T-helper 2 cell treated with Interferon-gamma antibody and Interleukin-4, amounts not matched to agents 5 μg/mL and 100 μg/mL, for 36 hours (primary cell): ENCODE data around the gene UVRAG.

ENCODE experiments used
- DNase-seq: peaks from one replicate; pipeline ENCODE4 v3.0.0; 2021; ENCODE audit warnings: low spot score
- H3K27ac Mint-ChIP-seq: one replicate; pipeline ENCODE4 v1.8.0; 2021; ENCODE audit warnings: mild to moderate bottlenecking, mixed read lengths
- H3K27me3 Mint-ChIP-seq: one replicate; pipeline ENCODE4 v1.8.0; 2021; ENCODE audit warnings: low read depth, mixed read lengths
- H3K36me3 Mint-ChIP-seq: one replicate; pipeline ENCODE4 v1.8.0; 2021; ENCODE audit warnings: low read depth, mixed read lengths
- H3K4me1 Mint-ChIP-seq: one replicate; pipeline ENCODE4 v1.8.0; 2021; ENCODE audit warnings: low read depth, mixed read lengths
- H3K4me3 Mint-ChIP-seq: one replicate; pipeline ENCODE4 v1.8.0; 2022; ENCODE audit warnings: mild to moderate bottlenecking, moderate library complexity, mixed read lengths
- H3K9me3 Mint-ChIP-seq: one replicate; pipeline ENCODE4 v1.8.0; 2021; ENCODE audit warnings: mixed read lengths

Gene UVRAG

GRCh38 chr11:75778962-75779361, 36.0 kb upstream of the UVRAG start:
- Mint-ChIP-seq H3K4me1 (peaks cover 18% of the 10 kb centered on the region), H3K4me3 (no peak overlapping the region), H3K9me3 (no peaks in the 10 kb centered on the region), H3K27me3 (no peaks in the 10 kb centered on the region), H3K36me3 (no peaks in the 10 kb centered on the region), H3K27ac (no peak overlapping the region)
- DNase-seq: no peak

DNA sequence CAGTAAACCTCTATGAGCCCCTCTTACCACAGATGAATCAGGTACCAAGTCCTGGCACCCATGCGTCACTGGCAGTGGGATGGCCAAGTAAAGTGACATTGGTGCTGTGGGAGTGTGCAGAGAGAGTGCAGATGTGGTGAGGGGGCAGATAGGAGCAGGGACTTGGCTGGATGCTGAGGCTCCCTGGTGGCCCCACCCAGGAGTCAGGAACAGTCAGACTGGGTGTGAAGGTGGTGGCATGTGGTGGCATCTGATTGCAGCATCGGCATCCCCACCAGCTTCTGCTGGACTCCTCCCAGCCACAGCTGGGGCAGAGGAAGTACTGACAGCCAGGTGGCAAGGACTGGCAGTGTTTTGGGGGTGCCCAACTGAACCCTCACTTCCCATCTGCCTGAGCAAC, 35.0 kb upstream of the UVRAG start:
- Mint-ChIP-seq H3K9me3 (no peaks in the 10 kb centered on the region), H3K27ac (no peak overlapping the region), H3K4me1 (peaks cover 18% of the 10 kb centered on the region), H3K36me3 (no peaks in the 10 kb centered on the region), H3K4me3 (no peak overlapping the region), H3K27me3 (no peaks in the 10 kb centered on the region)
- no peak for DNase-seq

GRCh38 chr11:75780888-75781287, 34.1 kb upstream of the UVRAG start:
- Mint-ChIP-seq H3K27me3 (no peaks in the 10 kb centered on the region), H3K4me1 (peaks cover 18% of the 10 kb centered on the region), H3K9me3 (no peaks in the 10 kb centered on the region), H3K4me3 (no peak overlapping the region), H3K27ac (no peak overlapping the region), H3K36me3 (no peaks in the 10 kb centered on the region)
- DNase-seq: no peak

DNA sequence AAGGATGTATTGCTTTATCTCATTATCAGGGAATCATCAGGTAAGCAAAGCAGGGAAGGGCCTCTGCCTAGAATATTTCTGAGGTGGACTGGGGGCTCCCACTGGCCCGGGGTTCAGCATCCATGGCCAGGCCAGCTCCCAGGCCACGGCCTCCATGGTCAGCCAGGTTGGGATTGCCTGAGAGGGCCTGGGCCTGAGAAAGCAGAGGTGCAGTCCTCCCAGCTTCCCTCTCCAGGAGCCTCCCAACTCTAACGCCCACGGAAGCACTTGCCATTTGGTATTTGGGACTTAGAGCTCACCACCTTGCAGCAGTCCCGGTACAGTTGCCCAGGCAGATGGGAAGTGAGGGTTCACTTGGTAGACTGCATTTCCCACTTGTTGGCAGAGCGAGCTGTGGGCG, 33.7 kb upstream of the UVRAG start:
- Mint-ChIP-seq H3K4me1 (peaks cover 18% of the 10 kb centered on the region), H3K27ac (no peak overlapping the region), H3K4me3 (no peak overlapping the region), H3K36me3 (no peaks in the 10 kb centered on the region), H3K9me3 (no peaks in the 10 kb centered on the region), H3K27me3 (no peaks in the 10 kb centered on the region)
- DNase-seq: no peak

- H3K4me3 Mint-ChIP-seq: no peak overlapping the region
Observed at GRCh38 chr11:75781831-75782230, 33.2 kb upstream of the UVRAG start.

GRCh38 chr11:75782540-75783263, 32.3 kb upstream of the UVRAG start:
- no peaks in the 10 kb centered on the region for H3K36me3 Mint-ChIP-seq
- H3K27me3 Mint-ChIP-seq: no peaks in the 10 kb centered on the region

More at GRCh38 chr11:75781831-75782230, 33.2 kb upstream of the UVRAG start:
- no peaks in the 10 kb centered on the region for H3K27me3 Mint-ChIP-seq
- H3K27ac Mint-ChIP-seq: no peak overlapping the region
- peaks cover 17% of the 10 kb centered on the region for H3K4me1 Mint-ChIP-seq
- H3K9me3 Mint-ChIP-seq: no peaks in the 10 kb centered on the region
- no peaks in the 10 kb centered on the region for H3K36me3 Mint-ChIP-seq
- DNase-seq: no peak

DNA sequence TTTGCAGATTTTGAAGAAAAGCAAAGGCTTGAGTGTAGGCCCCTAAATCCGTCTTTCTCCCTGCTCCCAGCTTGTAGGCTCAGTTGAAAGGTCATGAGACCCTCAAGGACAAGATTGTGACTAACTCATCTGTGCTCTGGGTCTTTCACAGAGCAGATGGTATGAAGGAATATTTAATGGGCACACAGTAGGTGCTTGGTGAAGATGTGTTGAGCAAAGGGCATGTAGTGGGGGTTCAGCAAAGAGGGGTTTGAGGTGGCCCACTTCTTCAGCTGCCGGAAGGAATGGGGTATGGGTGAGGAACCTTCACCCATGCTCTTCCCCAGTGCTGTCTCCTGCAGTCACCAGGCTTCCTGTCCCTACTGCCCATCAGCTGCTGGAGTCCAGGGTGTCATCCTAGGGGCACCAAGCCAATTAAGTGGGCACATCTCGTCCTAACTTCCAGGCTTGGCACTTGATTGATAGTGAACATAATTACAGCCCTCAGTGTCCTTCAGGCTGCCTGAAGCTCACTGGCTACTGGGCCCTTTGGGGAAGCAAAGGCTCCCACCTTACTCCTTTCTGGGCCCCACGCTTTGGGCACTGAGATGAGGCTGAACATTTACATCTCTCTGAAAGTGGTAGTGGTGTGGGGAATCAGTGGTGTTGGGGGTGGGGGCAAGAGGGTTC, 31.5 kb upstream of the UVRAG start:
- Mint-ChIP-seq H3K9me3 (no peaks in the 10 kb centered on the region), H3K4me1 (peaks cover 2% of the 10 kb centered on the region), H3K4me3 (no peak overlapping the region), H3K27me3 (no peaks in the 10 kb centered on the region), H3K27ac (no peak overlapping the region), H3K36me3 (no peaks in the 10 kb centered on the region)
- no peak for DNase-seq

More at GRCh38 chr11:75782540-75783263, 32.3 kb upstream of the UVRAG start:
- no peak for DNase-seq
- no peak overlapping the region for H3K4me3 Mint-ChIP-seq
- peaks cover 8% of the 10 kb centered on the region for H3K4me1 Mint-ChIP-seq
- no peak overlapping the region for H3K27ac Mint-ChIP-seq
- no peaks in the 10 kb centered on the region for H3K9me3 Mint-ChIP-seq

GRCh38 chr11:75784085-75784478, 30.9 kb upstream of the UVRAG start:
- no peak overlapping the region for H3K27ac Mint-ChIP-seq
- peaks cover 2% of the 10 kb centered on the region for H3K4me1 Mint-ChIP-seq
- H3K36me3 Mint-ChIP-seq: no peaks in the 10 kb centered on the region
- H3K9me3 Mint-ChIP-seq: no peaks in the 10 kb centered on the region
- H3K4me3 Mint-ChIP-seq: no peak overlapping the region
- no peak for DNase-seq
- no peaks in the 10 kb centered on the region for H3K27me3 Mint-ChIP-seq

GRCh38 chr11:75784506-75784905, 30.5 kb upstream of the UVRAG start:
- Mint-ChIP-seq H3K27ac (no peak overlapping the region), H3K9me3 (no peaks in the 10 kb centered on the region), H3K4me1 (peaks cover 2% of the 10 kb centered on the region), H3K36me3 (no peaks in the 10 kb centered on the region), H3K4me3 (no peak overlapping the region), H3K27me3 (no peaks in the 10 kb centered on the region)
- DNase-seq: no peak

DNA sequence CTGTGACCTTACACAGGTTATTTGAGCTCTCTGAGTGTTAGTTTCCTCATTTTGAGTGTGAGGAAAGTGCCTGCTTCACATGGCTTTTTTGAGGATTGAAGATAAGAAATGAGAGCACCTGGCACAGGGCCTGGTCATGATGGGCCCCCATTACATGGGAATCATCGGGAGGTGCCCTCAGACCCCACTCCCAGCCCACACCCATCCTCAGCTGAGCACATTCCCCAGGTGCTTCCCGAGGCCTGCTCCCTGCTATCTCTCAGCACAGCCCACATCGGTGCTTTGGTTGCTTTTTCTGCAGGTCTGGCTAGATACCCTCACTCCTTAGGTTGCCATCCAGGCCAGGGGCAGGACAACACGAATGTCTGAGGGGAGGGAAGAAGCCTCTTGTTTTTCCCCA, 29.8 kb upstream of the UVRAG start:
- H3K4me3 Mint-ChIP-seq: no peak overlapping the region
- no peaks in the 10 kb centered on the region for H3K36me3 Mint-ChIP-seq
- no peaks in the 10 kb centered on the region for H3K4me1 Mint-ChIP-seq
- H3K9me3 Mint-ChIP-seq: no peaks in the 10 kb centered on the region
- DNase-seq: no peak
- H3K27ac Mint-ChIP-seq: no peak overlapping the region
- H3K27me3 Mint-ChIP-seq: no peaks in the 10 kb centered on the region

DNA sequence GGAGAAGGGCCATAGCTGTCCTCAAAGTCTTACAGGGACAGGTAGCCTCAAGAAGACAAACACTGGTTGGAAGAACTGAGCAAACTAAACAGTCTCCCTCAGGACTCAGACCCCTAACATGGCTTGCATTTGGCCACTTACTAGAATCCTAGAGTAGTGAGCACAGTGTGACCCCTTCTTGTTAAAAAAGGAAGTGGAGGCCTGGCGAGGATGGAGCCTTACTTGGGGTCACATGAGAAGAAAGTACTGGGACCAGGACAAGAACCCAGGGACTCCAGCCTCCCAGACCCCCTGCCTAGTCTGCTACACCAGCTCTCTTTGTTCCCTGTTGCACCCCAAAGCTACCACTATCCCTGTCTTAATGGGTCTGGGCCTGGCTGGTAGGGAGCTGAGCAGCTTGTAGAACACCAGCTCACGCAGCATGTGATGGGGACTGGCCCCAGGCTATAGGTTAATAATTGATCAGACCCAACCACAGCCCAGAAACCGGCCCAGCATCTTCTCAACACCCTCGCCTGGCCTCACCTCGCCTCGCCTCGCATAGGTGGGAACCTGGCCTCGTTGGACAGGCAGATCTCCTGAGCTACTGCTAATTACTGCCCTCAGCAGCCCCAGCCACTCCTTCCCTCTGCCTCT, 28.8 kb upstream of the UVRAG start:
- no peaks in the 10 kb centered on the region for H3K27me3 Mint-ChIP-seq
- no peak for DNase-seq
- no peak overlapping the region for H3K27ac Mint-ChIP-seq
- H3K9me3 Mint-ChIP-seq: no peaks in the 10 kb centered on the region
- no peaks in the 10 kb centered on the region for H3K4me1 Mint-ChIP-seq
- H3K4me3 Mint-ChIP-seq: no peak overlapping the region
- H3K36me3 Mint-ChIP-seq: no peaks in the 10 kb centered on the region

- no peaks in the 10 kb centered on the region for H3K27me3 Mint-ChIP-seq
- no peak for DNase-seq
- no peak overlapping the region for H3K27ac Mint-ChIP-seq
- H3K36me3 Mint-ChIP-seq: no peaks in the 10 kb centered on the region
- H3K9me3 Mint-ChIP-seq: no peaks in the 10 kb centered on the region
- no peak overlapping the region for H3K4me3 Mint-ChIP-seq
- no peaks in the 10 kb centered on the region for H3K4me1 Mint-ChIP-seq
Observed at GRCh38 chr11:75789521-75789920, 25.5 kb upstream of the UVRAG start.

DNA sequence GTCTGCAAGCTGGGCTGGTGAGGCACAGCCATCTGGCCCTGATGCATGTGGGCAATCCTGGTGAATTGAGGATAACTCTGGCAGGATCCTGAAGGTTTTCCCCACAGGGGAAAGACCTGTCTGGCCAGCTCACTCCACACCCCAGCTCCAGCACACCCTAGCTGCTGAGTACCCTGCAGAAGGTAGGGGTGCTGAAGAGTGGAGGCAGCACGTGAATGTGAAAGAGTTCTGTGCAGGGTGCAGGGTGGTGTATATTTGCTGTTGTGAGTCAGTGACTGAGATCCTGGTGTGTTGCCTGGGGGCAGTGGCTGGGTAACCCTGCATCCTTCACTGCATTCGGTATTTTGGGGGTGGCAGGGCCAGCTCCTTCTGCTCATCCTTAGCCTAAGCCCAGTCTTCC, 24.0 kb upstream of the UVRAG start:
- Mint-ChIP-seq H3K36me3 (no peaks in the 10 kb centered on the region), H3K4me1 (no peaks in the 10 kb centered on the region), H3K27ac (no peak overlapping the region), H3K27me3 (no peaks in the 10 kb centered on the region), H3K9me3 (no peaks in the 10 kb centered on the region), H3K4me3 (no peak overlapping the region)
- DNase-seq: no peak

DNA sequence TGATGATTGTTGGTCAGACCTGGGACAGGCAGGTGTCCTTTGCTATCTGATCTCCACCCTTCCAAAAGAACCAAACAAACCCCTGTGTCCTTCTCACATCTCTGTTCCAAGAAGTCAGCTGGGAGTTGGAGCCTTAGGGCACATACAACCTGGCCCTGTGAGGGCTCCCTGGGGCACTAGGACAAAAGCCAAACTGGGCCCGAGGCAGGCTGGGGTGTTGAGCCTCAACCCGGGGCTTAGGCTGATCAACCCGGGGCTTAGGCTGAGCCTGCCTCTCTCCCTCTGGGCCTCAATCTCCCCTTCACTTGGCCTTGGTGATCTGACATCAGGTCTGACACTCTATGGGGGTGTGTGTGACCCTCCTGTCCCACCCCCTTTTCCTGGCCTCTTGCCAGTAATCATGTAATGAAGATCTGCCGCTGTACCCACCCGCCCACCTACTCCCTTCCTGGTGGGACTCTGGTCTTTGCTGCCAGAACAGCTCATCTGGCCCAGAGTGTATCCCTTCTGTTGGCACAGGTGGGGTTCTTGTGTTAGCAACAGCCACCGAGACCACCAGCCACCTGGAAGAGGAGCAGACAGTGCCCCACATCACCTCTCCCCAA, 22.8 kb upstream of the UVRAG start:
- no peaks in the 10 kb centered on the region for H3K9me3 Mint-ChIP-seq
- H3K36me3 Mint-ChIP-seq: no peaks in the 10 kb centered on the region
- H3K27ac Mint-ChIP-seq: no peak overlapping the region
- H3K4me3 Mint-ChIP-seq: no peak overlapping the region
- DNase-seq: no peak
- no peaks in the 10 kb centered on the region for H3K27me3 Mint-ChIP-seq
- H3K4me1 Mint-ChIP-seq: no peaks in the 10 kb centered on the region
